OCI-LY1 (cell line): ENCODE measurements around the gene SLC25A21.

Source experiments
- H2AFZ ChIP-seq: fragments of 200-600 bp; sonication (generic), shearing (Covaris generic); 2 replicates; pipeline ENCODE4 v1.6.0; 2014; ENCODE audit warnings: antibody characterized with exemption, mild to moderate bottlenecking, low read length
- H3F3A ChIP-seq: fragments of 200-600 bp; sonication (generic), shearing (Covaris generic); 2 replicates; pipeline ENCODE4 v1.6.0; 2014; ENCODE audit warnings: mild to moderate bottlenecking, antibody characterized with exemption, low read length, moderate library complexity; ENCODE audit not compliant: insufficient read depth
- H3K27ac ChIP-seq: fragments of 200-600 bp; sonication (generic); 2 replicates; pipeline ENCODE4 v1.5.1; 2014; ENCODE audit warnings: low read length, mixed run types, mild to moderate bottlenecking, low read depth; ENCODE audit not compliant: poor library complexity, severe bottlenecking
- H3K27me3 ChIP-seq: fragments of 200-600 bp; sonication (generic); 2 replicates; pipeline ENCODE4 v1.6.0; 2014; ENCODE audit warnings: antibody characterized with exemption, mild to moderate bottlenecking, low read length, moderate library complexity; ENCODE audit not compliant: insufficient read depth
- H3K36me3 ChIP-seq: fragments of 200-600 bp; sonication (generic); 2 replicates; pipeline ENCODE4 v1.6.1; 2014; ENCODE audit warnings: mild to moderate bottlenecking, antibody characterized with exemption, low read length, moderate library complexity, mixed read lengths; ENCODE audit not compliant: insufficient read depth
- H3K4me1 ChIP-seq: fragments of 200-600 bp; sonication (generic); 2 replicates; pipeline ENCODE4 v1.5.1; 2014; ENCODE audit warnings: mild to moderate bottlenecking, low read length, moderate library complexity; ENCODE audit not compliant: insufficient read depth, severe bottlenecking
- H3K4me2 ChIP-seq: fragments of 200-600 bp; sonication (generic), shearing (Covaris generic); 2 replicates; pipeline ENCODE4 v1.6.1; 2014; ENCODE audit warnings: low read length
- H3K4me3 ChIP-seq: fragments of 200-600 bp; sonication (generic); 2 replicates; pipeline ENCODE4 v1.5.1; 2014; ENCODE audit warnings: low read length, low read depth, mild to moderate bottlenecking, mixed read lengths; ENCODE audit not compliant: poor library complexity, severe bottlenecking
- H3K79me2 ChIP-seq: fragments of 200-600 bp; shearing (Covaris generic); 2 replicates; pipeline ENCODE4 v1.6.1; 2016; ENCODE audit warnings: mixed run types, low read length, mixed read lengths; ENCODE audit not compliant: insufficient read depth
- H3K9ac ChIP-seq: fragments of 200-600 bp; sonication (generic), shearing (Covaris generic); 2 replicates; pipeline ENCODE4 v1.6.1; 2014; ENCODE audit warnings: mild to moderate bottlenecking, low read length, mixed read lengths
- H3K9me2 ChIP-seq: fragments of 200-600 bp; sonication (generic), shearing (Covaris generic); 2 replicates; pipeline ENCODE4 v1.6.1; 2014; ENCODE audit warnings: low read depth, mild to moderate bottlenecking, low read length, mixed read lengths
- H3K9me3 ChIP-seq: fragments of 200-600 bp; shearing (Covaris generic); 2 replicates; pipeline ENCODE4 v1.6.1; 2014; ENCODE audit warnings: low read length, mixed read lengths
- H4K20me1 ChIP-seq: fragments of 200-600 bp; sonication (generic), shearing (Covaris generic); 2 replicates; pipeline ENCODE4 v1.6.0; 2016; ENCODE audit warnings: mild to moderate bottlenecking, low read length; ENCODE audit not compliant: insufficient read depth
- CTCF ChIP-seq: fragments of 200-600 bp; sonication (generic), shearing (Covaris generic); IDR thresholded peaks from 2 replicates; pipeline ENCODE4 v1.5.1; 2017; ENCODE audit warnings: mild to moderate bottlenecking, antibody characterized with exemption, low read length, moderate library complexity, mixed read lengths
- EZH2 ChIP-seq: fragments of 200-600 bp; sonication (generic), shearing (Covaris generic); IDR thresholded peaks from 2 replicates; pipeline ENCODE4 v1.8.0; 2017; ENCODE audit warnings: borderline replicate concordance, mixed run types, mild to moderate bottlenecking, antibody characterized with exemption, low read length, moderate library complexity, mixed read lengths

SLC25A21 gene

DNA sequence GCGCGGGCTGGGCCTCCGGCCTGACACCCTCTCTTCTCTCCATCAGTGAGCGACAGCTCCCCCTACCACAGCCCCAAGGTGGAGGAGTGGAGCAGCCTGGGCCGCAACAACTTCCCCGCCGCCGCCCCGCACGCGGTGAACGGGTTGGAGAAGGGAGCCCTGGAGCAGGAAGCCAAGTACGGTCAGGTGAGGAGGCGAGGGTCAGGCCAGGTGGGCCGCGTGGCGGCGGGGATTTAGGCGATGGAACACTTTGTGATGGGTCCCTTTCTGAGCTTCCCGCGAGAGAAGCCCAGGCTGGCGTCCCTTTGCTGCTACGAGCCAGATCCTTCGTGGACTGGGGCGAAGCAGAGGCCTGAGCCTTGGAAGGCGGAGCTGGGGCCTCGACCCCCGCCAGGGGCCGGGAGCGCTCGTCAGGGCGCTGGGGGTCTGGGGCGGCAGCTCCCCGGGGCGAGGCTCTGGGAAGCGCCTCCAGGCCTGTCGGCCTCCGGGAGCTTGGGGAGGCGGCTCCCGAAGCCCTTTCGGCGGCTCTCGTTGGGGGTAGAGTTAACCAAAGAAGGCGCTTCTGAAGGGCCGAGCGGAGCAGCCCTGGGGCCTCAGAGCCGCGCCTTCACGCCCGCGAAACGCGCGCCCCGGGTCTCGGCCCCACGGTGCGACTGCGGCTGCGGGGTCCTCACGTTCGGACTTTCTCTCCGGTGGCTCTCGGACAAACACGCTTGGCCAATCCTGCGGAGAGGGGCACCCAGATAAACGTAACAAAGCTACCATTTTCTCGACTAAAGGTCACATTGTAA, 505.8 kb downstream of the SLC25A21 start:
- Histone ChIP-seq H2AFZ (no peak overlapping the region), H3K9me3 (no peaks in the 10 kb centered on the region), H4K20me1 (no peaks in the 10 kb centered on the region), H3K27me3 (no peaks in the 10 kb centered on the region), H3K4me2 (no peak overlapping the region), H3K79me2 (no peaks in the 10 kb centered on the region), H3K9me2 (no peaks in the 10 kb centered on the region), H3K4me3 (no peak overlapping the region), H3K4me1 (no peaks in the 10 kb centered on the region), H3K36me3 (no peaks in the 10 kb centered on the region), H3K9ac (no peak overlapping the region), H3K27ac (no peak overlapping the region), H3F3A (no peaks in the 10 kb centered on the region)
- TF ChIP-seq EZH2 = no peak
- no peak for TF ChIP-seq CTCF

DNA sequence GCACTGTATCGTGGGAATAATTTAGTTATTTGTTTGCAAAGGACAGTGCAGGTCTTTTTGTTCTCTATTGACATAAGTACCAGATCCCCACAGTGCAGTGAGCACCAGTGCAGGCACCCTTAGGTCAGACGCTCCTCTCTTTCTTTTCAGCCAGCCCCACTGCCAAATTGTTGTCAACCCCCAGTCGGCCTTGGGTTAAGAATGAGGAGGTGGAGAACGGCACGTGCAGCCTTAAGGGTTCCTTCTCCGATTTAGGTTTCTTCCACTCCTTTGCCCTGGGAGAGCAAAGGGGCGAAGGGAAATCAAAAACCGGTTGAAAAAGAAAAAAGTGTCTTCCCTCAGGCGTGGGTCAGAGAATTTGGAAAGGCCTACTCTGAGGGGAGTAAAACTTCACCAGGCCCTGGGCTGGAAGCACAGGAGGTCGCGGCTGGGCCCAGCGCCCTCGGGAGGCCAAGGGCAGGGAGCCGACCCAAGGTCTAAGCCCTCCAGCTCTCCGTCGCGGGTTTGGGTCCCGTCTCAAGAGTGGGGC, 506.5 kb downstream of the SLC25A21 start:
- no peak overlapping the region for H3K9ac ChIP-seq
- H3F3A ChIP-seq = no peaks in the 10 kb centered on the region
- H4K20me1 ChIP-seq = no peaks in the 10 kb centered on the region
- H3K9me3 ChIP-seq = no peaks in the 10 kb centered on the region
- no peak overlapping the region for H3K4me3 ChIP-seq
- no peaks in the 10 kb centered on the region for H3K36me3 ChIP-seq
- no peaks in the 10 kb centered on the region for H3K4me1 ChIP-seq
- no peak overlapping the region for H3K4me2 ChIP-seq
- H2AFZ ChIP-seq = no peak overlapping the region
- no peaks in the 10 kb centered on the region for H3K79me2 ChIP-seq
- H3K27ac ChIP-seq = no peak overlapping the region
- H3K9me2 ChIP-seq = no peaks in the 10 kb centered on the region
- TF ChIP-seq EZH2 (no peak), CTCF (no peak)
- no peaks in the 10 kb centered on the region for H3K27me3 ChIP-seq

- Histone ChIP-seq H3K4me1 (no peaks in the 10 kb centered on the region), H3K9me2 (no peaks in the 10 kb centered on the region), H3K9me3 (no peaks in the 10 kb centered on the region), H3K27me3 (no peaks in the 10 kb centered on the region), H3F3A (no peaks in the 10 kb centered on the region), H3K9ac (no peak overlapping the region), H3K4me3 (no peak overlapping the region), H3K79me2 (no peaks in the 10 kb centered on the region), H3K4me2 (no peak overlapping the region), H3K36me3 (no peaks in the 10 kb centered on the region), H3K27ac (no peak overlapping the region), H2AFZ (no peak overlapping the region), H4K20me1 (no peaks in the 10 kb centered on the region)
- TF ChIP-seq CTCF (no peak), EZH2 (no peak)
Measured at GRCh38 chr14:36664322-36665193, 507.8 kb downstream of the SLC25A21 start.
